C4-2B (cell line): Measurements from ENCODE around the gene CASP10.

Source experiments
- CTCF ChIP-seq: fragments of 450-650 bp; conservative IDR thresholded peaks from 2 replicates; pipeline ENCODE4 v1.5.1; 2017; ENCODE audit warnings: mild to moderate bottlenecking
- ZFX ChIP-seq: fragments of 450-650 bp; IDR thresholded peaks from 2 replicates; pipeline ENCODE4 v1.6.1; 2017

GRCh38 chr2:201204655-201205514 is 21.9 kb downstream of the CASP10 start:
- TF ChIP-seq ZFX (no peak), CTCF (no peak)
